Colonic mucosa (tissue), 4 donors: ENCODE results near the gene CKM. TPM values are rescaled to one million over a fixed set of nuclear protein-coding genes. Genes with fewer than 3 reads are reported as not detected.

ENCODE experiments used
- DNase-seq: peaks from one replicate; pipeline ENCODE4 v3.0.0-alpha.2; 2020
- H3K27ac ChIP-seq: fragments of 200-600 bp; one replicate; pipeline ENCODE4 v1.8.0; 2021
- H3K27me3 ChIP-seq: fragments of 200-600 bp; one replicate; pipeline ENCODE4 v1.8.0; 2021
- H3K36me3 ChIP-seq: fragments of 200-600 bp; one replicate; pipeline ENCODE4 v1.8.0; 2021
- H3K4me1 ChIP-seq: fragments of 200-600 bp; one replicate; pipeline ENCODE4 v1.8.0; 2021; ENCODE audit warnings: mild to moderate bottlenecking
- H3K4me3 ChIP-seq: fragments of 200-600 bp; one replicate; pipeline ENCODE4 v1.8.0; 2021
- H3K9ac ChIP-seq, 2 donors: one replicate each; pipeline ENCODE4 v1.7.0; 2013; ENCODE audit warnings: control low read depth in 2 of 2, low read depth in 2 of 2, low read length in 2 of 2
- H3K9me3 ChIP-seq: fragments of 200-600 bp; one replicate; pipeline ENCODE4 v1.8.0; 2021
- CTCF ChIP-seq: fragments of 200-600 bp; IDR thresholded peaks from one replicate; pipeline ENCODE4 v1.8.0; 2022; ENCODE audit warnings: antibody characterized with exemption, mild to moderate bottlenecking
- intact Hi-C: fragments of 100-400 bp; cut with DNase I; formaldehyde crosslinking; loops from one replicate; pipeline ENCODE4 v1.14.1; 2022
- total RNA-seq, 2 donors: library from RNA; stranded (reverse); fragmentation: NEBNext Ultra II Directional in 1 of 2; extraction: Animal tissue kit (Norgen Biotek cat#: 25700) in 1 of 2; gene quantifications; one replicate each; pipeline ENCODE4 v1.2.1, GENCODE V29; 2021
- donor health status: healthy.
- donor health status: DM: no; HTN: no; CAD: no.
- donor health status: DM: no; HTN: no; CAD: no.

The CKM gene
- total RNA-seq, 2 donors from 2014 or later = 0.53 TPM; not detected in 1

- H3K36me3 ChIP-seq = no peaks in the 10 kb centered on the region
- intact Hi-C loops = no loop called here
These were observed 55.4 kb downstream of the CKM start for GRCh38 chr19:45267296-45267695.

GRCh38 chr19:45265375-45265774, 57.3 kb downstream of the CKM start:
- Histone ChIP-seq H3K9ac (no peak overlapping the region), H3K9me3 (no peaks in the 10 kb centered on the region), H3K27ac (no peak overlapping the region), H3K4me1 (no peaks in the 10 kb centered on the region), H3K4me3 (no peak overlapping the region), H3K27me3 (no peaks in the 10 kb centered on the region), H3K36me3 (no peaks in the 10 kb centered on the region)
- no peak for DNase-seq
- intact Hi-C loops = no loop called here
- no peak for TF ChIP-seq CTCF

More at GRCh38 chr19:45267296-45267695, 55.4 kb downstream of the CKM start:
- Histone ChIP-seq H3K9ac (no peak overlapping the region), H3K4me3 (no peak overlapping the region), H3K4me1 (no peaks in the 10 kb centered on the region), H3K27me3 (no peaks in the 10 kb centered on the region), H3K27ac (no peak overlapping the region), H3K9me3 (no peaks in the 10 kb centered on the region)
- TF ChIP-seq CTCF = no peak
- no peak for DNase-seq

GRCh38 chr19:45264781-45265317, 57.8 kb downstream of the CKM start:
- H3K27me3 ChIP-seq = no peaks in the 10 kb centered on the region
- H3K4me1 ChIP-seq = no peaks in the 10 kb centered on the region
- H3K36me3 ChIP-seq = no peaks in the 10 kb centered on the region
- H3K4me3 ChIP-seq = no peak overlapping the region
- no peak overlapping the region for H3K27ac ChIP-seq
- no peak for TF ChIP-seq CTCF
- no peak overlapping the region for H3K9ac ChIP-seq
- intact Hi-C loops = no loop called here
- no peak for DNase-seq
- no peaks in the 10 kb centered on the region for H3K9me3 ChIP-seq

GRCh38 chr19:45263013-45263412, 59.7 kb downstream of the CKM start:
- no peak overlapping the region for H3K27ac ChIP-seq
- TF ChIP-seq CTCF = no peak
- H3K9ac ChIP-seq = no peak overlapping the region
- intact Hi-C loops = no loop called here
- H3K36me3 ChIP-seq = no peaks in the 10 kb centered on the region
- no peak overlapping the region for H3K4me3 ChIP-seq
- H3K4me1 ChIP-seq = no peaks in the 10 kb centered on the region
- H3K27me3 ChIP-seq = no peaks in the 10 kb centered on the region
- H3K9me3 ChIP-seq = no peaks in the 10 kb centered on the region
- no peak for DNase-seq

- no peaks in the 10 kb centered on the region for H3K9me3 ChIP-seq
- no peak overlapping the region for H3K27ac ChIP-seq
- intact Hi-C loops = no loop called here
- H3K4me3 ChIP-seq = no peak overlapping the region
- TF ChIP-seq CTCF = no peak
- no peak for DNase-seq
- H3K4me1 ChIP-seq = no peaks in the 10 kb centered on the region
- H3K36me3 ChIP-seq = no peaks in the 10 kb centered on the region
- no peak overlapping the region for H3K9ac ChIP-seq
- no peaks in the 10 kb centered on the region for H3K27me3 ChIP-seq
These were observed 60.1 kb downstream of the CKM start for GRCh38 chr19:45262570-45262969.
